ENCODE results near the gene KLF18. TPM values are rescaled to one million over a fixed set of nuclear protein-coding genes. Genes with fewer than 3 reads are reported as not detected.

KLF18 gene
- total RNA-seq, 1 donor from 2014 or later, result not detected

DNA sequence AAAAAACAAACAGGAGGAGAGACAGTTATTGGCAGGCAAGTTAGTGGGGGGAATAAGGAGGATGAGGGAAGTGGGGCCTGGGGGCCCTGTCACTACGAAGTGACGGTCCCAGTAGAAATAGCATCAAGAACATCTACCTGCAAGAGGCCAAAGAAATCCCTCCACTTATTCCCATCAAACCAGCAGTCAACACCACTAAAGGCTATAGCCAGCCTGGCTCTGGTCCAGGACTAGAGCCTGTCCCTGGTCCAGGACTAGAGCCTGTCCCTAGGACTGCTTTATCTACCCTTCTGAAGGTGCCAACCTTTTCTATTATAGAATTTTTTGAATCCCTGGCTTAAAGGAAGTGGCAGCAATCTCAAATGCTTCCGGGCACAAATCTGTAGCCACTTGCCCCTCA is 3.2 kb downstream of the KLF18 start:
- Histone ChIP-seq H3K27me3 (no peaks in the 10 kb centered on the region), H3K9me3 (no peaks in the 10 kb centered on the region), H3K4me1 (no peaks in the 10 kb centered on the region), H3K36me3 (no peaks in the 10 kb centered on the region), H3K27ac (no peak overlapping the region), H3K4me3 (no peak overlapping the region)
- TF ChIP-seq POLR2AphosphoS5 (IDR thresholded peaks at IDR 0.05; ENCODE audit: insufficient read depth in 1 of 2, low read depth in 1 of 2), result no peak
- no peak for TF ChIP-seq POLR2A (IDR thresholded peaks at IDR 0.05)
- TF ChIP-seq, protein P1, sequence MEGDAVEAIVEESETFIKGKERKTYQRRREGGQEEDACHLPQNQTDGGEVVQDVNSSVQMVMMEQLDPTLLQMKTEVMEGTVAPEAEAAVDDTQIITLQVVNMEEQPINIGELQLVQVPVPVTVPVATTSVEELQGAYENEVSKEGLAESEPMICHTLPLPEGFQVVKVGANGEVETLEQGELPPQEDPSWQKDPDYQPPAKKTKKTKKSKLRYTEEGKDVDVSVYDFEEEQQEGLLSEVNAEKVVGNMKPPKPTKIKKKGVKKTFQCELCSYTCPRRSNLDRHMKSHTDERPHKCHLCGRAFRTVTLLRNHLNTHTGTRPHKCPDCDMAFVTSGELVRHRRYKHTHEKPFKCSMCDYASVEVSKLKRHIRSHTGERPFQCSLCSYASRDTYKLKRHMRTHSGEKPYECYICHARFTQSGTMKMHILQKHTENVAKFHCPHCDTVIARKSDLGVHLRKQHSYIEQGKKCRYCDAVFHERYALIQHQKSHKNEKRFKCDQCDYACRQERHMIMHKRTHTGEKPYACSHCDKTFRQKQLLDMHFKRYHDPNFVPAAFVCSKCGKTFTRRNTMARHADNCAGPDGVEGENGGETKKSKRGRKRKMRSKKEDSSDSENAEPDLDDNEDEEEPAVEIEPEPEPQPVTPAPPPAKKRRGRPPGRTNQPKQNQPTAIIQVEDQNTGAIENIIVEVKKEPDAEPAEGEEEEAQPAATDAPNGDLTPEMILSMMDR (IDR thresholded peaks at IDR 0.05), result no peak
- intact Hi-C loops (cut with DNase I), result no loop called here
- no peak for DNase-seq (ENCODE audit: extremely low spot score in 2 of 2)

DNA sequence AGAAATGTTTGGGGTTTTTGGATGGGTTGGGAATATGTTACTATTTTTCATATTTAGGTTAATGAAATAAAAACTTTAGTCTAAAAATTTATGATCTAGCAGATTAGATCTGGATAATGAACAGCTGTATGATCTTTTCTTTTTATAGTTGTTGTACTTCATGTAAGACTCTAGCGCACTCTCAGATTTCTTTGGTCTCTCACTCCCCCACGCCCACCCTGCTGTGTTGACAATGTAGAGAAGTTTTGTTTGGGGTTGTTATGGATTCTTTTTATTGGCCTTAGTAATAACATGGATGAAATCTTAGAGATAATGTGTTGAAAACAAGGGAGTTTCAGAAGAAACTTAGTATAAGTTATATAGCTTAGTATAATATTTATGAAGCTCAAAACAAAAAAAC is 5.5 kb downstream of the KLF18 start:
- Histone ChIP-seq H3K4me1 (no peaks in the 10 kb centered on the region), H3K4me3 (no peak overlapping the region), H3K27ac (no peak overlapping the region), H3K9me3 (no peaks in the 10 kb centered on the region), H3K36me3 (no peaks in the 10 kb centered on the region), H3K27me3 (no peaks in the 10 kb centered on the region)
- intact Hi-C loops (cut with DNase I), result no loop called here
- TF ChIP-seq POLR2AphosphoS5 (IDR thresholded peaks at IDR 0.05; ENCODE audit: insufficient read depth in 1 of 2, low read depth in 1 of 2), result no peak
- TF ChIP-seq, protein P1 (IDR thresholded peaks at IDR 0.05), result no peak
- TF ChIP-seq POLR2A (IDR thresholded peaks at IDR 0.05), result no peak
- DNase-seq (ENCODE audit: extremely low spot score in 2 of 2), result no peak

DNA sequence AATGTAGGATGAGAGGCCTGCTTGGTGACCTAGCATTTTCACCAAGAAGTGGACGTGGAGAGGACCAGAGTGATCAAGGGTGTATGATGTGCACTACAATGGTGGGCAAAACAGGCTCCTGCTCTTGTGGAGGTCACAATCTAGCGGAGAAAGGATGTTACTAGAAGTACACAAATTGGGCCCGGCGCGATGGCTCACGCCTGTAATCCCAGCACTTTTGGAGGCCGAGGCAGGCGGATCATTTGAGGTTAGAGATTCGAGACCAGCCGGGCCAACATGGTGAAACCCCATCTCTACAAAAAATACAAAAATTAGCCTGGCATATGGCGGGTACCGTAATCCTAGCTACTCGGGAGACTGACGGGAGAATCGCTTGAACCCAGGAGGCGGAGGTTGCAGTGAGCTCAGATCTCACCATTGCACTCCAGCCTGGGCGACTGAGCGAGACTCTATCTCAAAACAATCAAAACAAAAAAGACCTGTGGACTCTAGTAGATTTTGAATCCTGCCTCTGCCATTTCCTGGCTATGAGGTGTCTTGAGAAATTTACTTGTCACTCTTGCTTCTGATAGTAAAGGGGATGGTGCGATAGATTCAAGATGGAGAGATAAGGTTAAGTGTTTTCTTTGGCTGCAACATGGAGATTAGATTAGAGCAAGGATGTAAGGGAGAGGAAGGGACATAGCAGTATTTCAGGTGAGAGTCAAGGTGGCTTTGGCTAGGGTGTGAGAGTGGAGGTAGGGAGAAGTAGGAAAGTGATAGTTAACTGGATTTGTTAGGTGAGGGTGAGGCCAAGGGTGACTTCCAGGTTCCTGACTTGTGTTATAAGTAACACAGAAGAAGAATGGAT is 7.1 kb downstream of the KLF18 start:
- TF ChIP-seq POLR2AphosphoS5 (IDR thresholded peaks at IDR 0.05; ENCODE audit: insufficient read depth in 1 of 2, low read depth in 1 of 2), result no peak
- no peak for TF ChIP-seq POLR2A (IDR thresholded peaks at IDR 0.05)
- TF ChIP-seq, protein P1 (IDR thresholded peaks at IDR 0.05), result no peak
- H3K4me1 ChIP-seq, result no peaks in the 10 kb centered on the region
- H3K27me3 ChIP-seq, result no peaks in the 10 kb centered on the region
- no peaks in the 10 kb centered on the region for H3K9me3 ChIP-seq
- no peak overlapping the region for H3K4me3 ChIP-seq
- no peaks in the 10 kb centered on the region for H3K36me3 ChIP-seq
- H3K27ac ChIP-seq, result no peak overlapping the region
- DNase-seq (ENCODE audit: extremely low spot score in 2 of 2), result no peak
- intact Hi-C loops (cut with DNase I), result no loop called here

DNA sequence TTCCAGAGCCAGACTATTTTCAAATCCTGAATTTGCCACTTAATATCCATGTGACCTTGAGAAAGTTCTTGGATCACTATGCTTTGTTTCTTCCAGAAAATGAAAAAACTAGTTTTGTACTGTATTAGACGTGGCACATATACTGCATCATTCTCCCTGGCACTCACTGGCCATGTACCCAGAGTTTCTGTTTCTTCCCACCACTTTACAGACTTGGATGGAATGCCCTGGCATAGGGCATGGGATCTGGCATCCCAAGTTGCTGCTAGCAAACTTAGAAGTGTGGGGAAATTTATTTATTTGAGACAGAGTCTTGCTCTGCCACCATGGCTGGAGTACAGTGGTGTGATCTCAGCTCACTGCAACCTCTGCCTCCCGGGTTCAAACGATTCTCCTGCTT is 10.0 kb downstream of the KLF18 start:
- Histone ChIP-seq H3K27ac (no peak overlapping the region), H3K9me3 (no peaks in the 10 kb centered on the region), H3K27me3 (no peaks in the 10 kb centered on the region), H3K4me1 (no peaks in the 10 kb centered on the region), H3K4me3 (no peak overlapping the region), H3K36me3 (no peaks in the 10 kb centered on the region)
- no peak for DNase-seq (ENCODE audit: extremely low spot score in 2 of 2)
- intact Hi-C loops (cut with DNase I), result no loop called here
- TF ChIP-seq POLR2A (IDR thresholded peaks at IDR 0.05), result no peak
- TF ChIP-seq POLR2AphosphoS5 (IDR thresholded peaks at IDR 0.05; ENCODE audit: insufficient read depth in 1 of 2, low read depth in 1 of 2), result no peak
- TF ChIP-seq, protein P1 (IDR thresholded peaks at IDR 0.05), result no peak

Data from vagina (tissue), 2 donors.